GM18858 (cell line): ENCODE results near the gene MRGPRD.
"Not testable (repeated sequence)": the region's sequence is repeated elsewhere in the genome, so short reads cannot be mapped to it uniquely, and the experiment has no call there.

Source experiments
- ATAC-seq: cut with Tn5 transposase; IDR thresholded peaks from one replicate; pipeline ENCODE4 v1.9.1; 2021; ENCODE audit not compliant: unreplicated experiment

MRGPRD gene

DNA sequence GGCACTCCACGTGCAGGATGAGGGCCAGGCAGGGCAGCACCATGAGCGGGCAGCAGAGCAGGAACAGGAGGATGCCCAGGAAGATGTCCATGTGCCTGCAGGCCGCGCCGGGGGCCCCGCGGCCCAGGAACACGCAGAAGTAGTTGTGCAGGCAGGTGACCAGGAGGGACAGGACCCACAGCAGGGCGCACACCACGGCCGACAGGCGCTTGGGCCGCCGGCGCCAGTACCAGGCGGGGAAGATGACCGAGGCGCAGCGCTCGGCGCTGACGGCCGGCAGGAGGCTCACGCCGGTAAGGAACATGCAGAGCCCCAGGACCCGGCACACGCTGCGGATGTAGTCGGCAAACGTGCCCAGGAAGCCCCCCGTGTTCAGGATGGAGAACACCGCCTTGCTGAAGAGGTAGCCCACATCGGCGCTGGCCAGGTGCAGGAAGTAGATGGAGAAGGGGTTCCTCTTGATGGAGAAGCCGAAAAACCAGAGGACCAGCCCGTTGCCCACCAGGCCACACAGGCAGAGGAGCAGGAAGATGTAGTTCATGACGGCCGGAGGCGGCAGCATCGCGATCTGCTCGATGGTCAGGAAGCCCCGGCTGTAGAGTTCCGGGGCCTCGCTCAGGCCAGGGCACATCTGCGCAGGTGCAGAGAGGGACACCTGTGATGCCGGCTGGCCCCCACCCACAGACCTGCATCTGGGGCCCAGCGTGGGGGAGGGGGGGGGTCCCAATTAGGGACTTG lies 25.0 kb upstream of the MRGPRD start:
- ATAC-seq: no peak

DNA sequence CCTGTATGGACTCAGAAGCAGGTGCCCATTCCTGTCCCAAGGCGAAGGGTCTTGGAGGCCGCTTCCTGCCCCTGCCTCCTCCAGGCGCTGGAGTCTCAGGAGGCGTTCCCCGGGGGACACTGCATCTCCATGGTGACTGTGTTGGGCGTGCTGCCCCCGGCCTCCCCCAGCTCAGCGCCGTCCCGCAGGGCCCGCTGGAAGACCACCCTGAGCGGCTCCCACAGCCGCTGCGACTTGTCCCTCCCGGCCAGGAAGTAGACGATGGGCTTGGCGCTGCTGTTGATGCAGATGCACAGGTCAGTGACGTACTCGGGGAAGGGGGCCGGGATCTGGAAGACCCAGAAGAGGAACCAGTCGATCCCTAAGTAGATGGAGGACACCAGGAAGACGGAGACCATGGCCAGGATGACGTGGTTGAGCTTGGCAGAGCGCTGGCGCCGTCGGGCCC lies 24.4 kb upstream of the MRGPRD start:
- no peak for ATAC-seq

DNA sequence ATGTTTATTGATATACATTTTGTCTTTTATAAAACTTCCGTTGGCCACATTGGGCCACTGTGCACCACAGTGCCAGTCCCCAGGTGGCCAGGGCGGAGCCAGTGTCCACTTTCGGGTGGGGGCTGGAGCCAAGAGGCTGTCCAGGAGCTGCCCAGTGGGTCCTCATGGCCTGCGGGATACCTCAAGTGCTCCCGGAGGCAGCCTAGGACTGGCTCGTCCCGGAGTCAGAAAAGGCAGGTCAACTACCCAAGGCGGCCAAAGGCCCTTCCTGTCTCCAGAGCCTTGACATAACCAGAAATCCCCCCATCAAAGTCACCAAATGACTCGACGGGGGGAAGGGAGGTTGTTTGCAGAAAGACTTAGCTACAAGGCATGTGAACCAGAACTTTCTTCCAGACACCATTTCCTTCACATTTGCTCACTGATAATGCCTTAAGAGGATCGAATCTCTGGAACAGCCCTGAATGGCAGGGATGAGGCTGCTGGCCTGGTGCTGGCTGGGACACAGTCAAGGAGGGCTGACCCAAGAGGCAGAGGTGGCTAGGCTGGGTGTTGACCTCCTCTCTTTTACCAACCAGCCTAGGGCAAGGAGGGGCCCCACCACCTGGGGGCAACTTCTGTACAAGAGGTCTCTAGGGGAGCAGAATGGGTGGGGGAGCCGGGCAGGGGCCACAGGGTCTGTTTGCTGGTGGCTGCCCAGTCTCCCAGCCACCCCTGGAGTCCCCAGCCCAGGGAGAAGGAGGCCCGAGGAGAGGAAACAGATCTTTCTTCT lies 23.8 kb upstream of the MRGPRD start:
- no peak for ATAC-seq

DNA sequence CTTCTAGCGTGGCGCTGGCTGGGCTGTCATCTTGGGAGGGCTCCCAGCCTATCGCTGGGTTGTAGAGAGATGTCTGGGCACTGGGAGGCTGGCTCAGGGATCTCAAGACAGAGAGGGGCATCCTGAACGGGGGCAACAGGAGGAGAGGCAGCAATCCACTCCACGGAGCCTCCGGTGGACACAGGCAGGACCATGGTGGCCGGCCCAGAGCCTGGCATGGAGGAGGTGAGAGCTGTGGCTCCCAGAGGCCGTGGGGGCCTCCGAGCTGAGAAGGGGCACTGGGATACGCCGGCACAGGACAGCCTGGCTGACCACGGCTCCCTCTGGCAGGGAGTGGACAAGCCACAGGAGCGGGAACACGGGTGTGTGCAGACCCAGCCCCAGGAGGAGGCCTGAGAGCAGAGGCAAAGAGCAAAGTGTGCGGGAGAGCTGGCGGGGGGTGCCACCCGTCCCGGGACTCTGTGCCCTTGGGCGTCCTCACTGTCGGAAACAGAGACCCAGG lies 23.1 kb upstream of the MRGPRD start:
- ATAC-seq: no peak

DNA sequence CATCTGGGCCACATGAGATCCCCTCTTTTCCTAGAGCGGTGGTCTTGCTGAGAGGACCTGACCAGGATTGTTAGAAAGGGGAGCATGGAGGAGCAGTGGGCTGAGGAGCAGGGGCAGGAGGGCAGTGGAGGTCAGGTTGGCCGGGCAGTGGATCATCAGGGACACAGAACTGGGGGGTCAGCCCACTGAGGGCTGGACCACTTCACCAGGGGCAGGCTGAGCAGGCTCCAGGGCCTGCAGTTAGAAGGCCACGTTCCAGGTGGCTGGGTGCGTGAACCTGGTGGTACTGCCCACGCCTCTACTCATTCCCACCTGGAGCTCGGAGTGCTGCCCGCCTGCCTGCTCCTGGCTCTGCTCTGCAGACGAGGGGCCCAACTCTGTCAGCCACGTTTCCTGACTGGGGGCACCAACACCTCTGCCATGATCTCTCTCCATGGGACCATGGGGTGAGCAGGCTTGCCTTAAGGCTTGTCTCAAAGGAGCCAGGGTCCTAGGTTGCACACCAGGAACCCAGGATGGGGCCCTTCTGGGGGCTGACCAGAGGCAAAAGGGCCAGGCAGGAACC lies 22.6 kb upstream of the MRGPRD start:
- no peak for ATAC-seq

DNA sequence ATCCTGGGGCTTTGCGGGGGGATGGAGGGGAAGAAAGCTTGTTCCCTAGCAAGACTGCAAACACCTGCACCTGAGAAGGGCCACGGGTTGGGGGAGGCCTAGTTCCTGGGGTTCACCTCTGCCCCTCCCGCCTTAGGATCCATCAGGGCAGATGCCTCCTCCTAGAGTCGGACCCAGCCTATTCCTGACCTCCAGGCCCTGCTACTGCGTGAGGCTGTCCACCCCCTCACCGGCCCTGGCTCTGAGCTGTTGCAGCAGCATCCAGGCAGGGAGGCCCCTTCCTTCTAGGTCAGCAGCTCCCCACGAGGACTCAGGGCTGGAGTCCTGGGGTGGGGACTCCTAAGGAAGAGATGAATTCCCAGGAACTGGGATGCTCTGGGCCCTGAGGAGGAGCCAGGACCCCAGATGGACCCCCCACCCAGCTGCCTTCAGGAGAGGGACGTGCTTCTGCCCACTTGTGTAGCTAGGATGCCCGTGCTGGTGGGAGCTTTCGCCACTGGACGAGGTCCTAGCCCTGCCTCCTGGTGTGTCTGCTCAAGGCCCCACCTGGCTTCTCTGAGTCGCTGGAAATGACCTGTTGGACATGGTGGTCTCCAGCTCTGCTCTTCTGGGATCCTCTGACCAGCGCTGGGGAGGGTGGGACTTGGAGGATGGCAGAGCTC lies 21.9 kb upstream of the MRGPRD start:
- ATAC-seq: no peak

DNA sequence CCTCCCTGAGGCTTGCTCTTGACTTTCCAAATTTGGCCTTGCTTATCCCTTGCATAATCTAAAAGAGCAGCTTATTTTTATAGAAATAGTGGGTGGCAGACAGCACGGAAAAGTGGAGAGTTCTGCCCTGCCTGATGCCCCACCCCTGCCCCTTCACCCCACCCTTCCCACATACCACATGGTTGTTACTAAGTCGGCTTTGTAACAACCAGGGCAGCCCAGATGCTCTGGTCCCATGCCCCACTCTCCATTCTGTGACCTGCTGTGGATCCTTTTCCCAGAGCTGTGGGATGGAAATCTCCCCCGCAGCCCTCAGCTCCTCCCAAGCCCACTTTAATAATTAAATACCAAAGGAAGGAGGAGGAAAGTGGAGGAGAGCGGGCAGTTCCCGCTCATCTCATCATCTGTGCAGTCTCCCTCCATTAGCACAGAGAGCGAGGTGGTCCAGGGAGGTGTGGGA lies 21.4 kb upstream of the MRGPRD start:
- no peak for ATAC-seq

DNA sequence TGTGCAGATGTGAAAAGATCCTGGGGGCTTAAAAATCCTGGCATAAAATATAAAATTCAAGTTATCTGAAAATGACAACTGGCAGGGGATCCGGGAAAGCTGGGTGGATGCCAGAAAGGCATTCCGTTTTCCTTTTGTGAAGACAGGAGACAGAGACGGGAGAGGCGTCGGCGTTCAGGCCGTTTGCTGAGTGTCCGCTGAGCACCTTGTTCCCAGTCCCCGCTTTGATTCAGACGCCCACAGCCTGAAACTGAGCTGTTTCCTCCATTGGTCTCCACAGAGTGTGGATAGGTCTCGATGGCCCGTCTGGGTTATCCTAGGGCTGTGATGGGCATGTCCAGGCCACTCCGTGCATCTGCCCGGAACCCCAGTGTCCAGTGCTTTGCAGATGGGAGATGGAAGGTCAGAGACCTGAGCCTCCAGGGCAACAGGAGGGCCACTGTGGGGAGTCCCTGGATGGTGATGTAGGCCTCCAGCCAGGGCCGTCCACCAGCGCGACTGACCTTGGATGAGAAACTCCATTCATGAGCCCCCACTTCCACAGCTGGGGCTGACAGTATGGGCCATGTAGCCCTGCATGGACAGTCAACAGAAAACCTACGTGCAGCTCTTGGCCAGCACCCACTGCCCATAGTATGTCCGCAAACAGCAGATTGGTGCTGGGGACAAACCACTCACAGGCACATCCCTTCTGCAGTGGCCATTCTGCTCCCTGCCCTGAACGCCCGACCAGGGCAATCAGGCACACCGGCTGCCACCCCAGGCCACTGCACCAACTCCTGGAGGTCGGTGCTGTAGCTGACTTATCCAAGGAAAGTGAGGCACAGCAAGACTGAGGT lies 20.7 kb upstream of the MRGPRD start:
- no peak for ATAC-seq

DNA sequence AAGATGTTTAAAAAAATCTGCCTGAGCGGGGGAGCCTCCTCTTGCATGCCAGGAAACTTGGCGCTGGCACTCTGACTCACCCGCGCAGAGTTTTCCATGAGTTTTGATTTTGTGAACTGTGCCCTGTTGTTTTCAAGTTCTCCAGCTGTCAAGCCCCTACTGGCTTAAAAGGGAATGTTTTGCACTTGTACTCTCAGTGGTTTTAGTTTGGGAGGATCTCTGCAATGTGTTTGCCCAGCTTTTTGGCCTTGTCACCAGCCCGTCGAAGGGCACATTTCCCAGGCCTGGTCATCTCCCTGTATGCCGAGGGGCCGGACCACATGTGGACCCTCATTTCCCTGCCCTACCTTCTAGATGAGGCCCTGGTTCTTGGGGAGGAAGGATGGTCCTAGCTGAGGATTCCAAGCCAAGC lies 20.1 kb upstream of the MRGPRD start:
- ATAC-seq: no peak

DNA sequence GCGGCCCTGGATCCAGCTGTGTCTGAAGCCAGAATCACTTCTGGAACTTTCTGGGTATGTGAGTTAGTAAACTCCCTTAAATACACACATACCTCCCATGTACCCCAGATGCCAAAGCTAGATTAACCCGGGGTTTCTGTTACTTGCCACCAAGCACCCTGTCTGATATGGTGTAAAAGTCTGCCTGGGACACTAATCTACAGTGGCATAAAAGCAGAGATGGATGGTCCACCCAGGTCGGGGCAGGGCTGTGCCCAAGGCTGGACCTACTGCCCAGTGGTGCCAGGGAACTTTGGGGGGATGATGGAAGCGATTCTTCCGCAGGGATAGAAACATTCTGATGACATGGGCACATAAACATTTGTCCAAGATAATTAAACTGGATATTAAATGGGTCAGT lies 19.6 kb upstream of the MRGPRD start:
- no peak for ATAC-seq

DNA sequence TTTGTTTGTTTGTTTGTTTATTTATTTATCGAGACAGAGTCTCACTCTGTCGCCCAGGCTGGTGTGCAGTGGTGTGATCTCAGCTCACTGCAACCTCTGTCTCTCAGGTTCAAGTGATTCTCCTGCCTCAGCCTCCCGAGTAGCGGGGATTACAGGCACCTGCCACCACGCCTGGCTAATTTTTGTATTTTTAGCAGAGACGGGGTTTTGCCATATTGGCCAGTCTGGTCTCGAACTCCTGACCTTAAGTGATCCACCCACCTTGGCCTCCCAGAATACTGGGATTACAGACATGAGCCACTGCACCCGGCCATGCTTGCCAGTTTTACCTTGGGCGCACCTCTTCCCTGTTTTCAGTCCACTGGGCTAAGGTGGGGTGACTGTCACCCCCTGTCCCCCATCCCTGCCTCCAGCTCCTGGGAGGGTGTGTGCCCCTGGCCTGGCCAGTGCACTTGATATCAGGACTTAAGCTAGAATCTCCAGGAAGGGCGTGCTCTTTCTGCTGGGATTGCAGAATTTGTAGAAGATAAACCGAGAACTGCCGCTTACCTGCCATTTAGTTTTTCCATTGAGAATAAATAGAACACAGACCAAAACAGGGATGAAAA lies 19.1 kb upstream of the MRGPRD start:
- not testable (repeated sequence) for ATAC-seq

DNA sequence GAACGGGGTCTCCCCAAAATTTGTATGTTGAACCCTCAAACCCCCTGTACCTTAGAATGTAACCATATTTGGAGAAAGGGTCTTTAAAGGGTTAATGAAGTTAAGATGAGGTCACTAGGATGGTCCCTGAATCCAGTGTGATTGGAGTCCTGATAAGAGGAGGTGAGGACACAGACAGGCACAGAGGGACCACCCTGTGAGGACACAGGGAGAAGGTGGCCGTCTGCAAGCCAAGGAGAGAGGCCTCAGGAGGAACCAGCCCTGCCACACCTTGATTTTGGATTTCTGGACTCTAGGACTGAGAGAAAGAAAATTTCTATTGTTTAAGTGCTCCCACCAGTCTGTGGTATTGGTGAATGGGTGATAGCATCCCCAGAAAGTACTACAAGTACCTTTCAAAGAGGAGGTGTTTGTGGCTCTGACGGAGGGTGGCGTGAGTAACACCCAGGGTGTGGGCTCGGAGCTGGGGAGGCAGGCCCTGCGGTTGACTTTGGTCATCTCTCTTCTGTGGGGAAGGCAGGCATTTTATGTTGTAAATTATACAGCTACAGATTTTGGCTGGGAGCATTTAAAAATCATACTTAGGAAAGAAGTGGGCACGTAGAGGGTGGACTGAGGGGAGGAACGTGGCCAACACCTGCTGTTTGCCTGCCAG lies 18.4 kb upstream of the MRGPRD start:
- ATAC-seq: no peak

DNA sequence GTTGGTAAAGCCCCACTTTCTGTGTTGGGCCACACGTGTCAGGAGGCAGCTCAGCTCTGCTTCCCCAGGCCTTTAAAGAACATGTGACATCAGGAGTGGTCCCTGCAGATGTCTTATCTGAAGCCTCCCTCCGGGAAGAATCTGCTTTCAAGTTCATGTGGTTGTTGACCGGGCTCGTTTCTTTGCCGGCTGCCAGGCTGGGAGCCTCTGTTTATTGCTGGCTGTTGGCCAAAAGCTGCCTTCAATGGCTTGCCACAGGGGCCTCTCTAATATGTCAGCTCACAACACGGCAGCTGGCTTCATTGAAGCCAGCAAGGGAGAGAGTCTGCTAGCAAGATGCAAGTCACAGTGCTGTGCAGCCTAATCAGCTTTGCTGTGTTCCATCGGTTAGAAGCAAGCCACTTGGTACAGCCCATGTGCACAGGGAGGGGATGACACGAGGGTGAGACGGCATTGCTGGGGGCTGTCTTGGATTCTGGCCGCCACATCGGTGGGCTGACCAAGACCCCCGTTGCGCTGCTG lies 17.7 kb upstream of the MRGPRD start:
- ATAC-seq: no peak

DNA sequence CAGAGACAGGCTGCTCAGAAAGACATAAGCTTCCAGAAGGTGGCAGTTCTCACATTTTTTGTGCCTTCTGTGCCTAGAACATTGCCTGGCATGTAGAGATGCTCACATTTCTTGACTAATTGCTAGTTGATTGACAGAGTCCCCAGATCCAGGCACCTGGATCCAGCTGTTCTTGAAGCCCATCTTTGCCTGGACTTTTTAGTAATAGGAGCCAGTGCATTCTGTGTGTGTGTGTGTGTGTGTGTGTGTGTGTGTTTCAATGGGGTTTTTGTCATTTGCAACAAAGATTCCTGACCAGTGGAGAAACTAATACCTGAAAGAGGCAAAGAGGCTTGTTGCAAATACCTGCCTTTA lies 17.2 kb upstream of the MRGPRD start:
- ATAC-seq: no peak

DNA sequence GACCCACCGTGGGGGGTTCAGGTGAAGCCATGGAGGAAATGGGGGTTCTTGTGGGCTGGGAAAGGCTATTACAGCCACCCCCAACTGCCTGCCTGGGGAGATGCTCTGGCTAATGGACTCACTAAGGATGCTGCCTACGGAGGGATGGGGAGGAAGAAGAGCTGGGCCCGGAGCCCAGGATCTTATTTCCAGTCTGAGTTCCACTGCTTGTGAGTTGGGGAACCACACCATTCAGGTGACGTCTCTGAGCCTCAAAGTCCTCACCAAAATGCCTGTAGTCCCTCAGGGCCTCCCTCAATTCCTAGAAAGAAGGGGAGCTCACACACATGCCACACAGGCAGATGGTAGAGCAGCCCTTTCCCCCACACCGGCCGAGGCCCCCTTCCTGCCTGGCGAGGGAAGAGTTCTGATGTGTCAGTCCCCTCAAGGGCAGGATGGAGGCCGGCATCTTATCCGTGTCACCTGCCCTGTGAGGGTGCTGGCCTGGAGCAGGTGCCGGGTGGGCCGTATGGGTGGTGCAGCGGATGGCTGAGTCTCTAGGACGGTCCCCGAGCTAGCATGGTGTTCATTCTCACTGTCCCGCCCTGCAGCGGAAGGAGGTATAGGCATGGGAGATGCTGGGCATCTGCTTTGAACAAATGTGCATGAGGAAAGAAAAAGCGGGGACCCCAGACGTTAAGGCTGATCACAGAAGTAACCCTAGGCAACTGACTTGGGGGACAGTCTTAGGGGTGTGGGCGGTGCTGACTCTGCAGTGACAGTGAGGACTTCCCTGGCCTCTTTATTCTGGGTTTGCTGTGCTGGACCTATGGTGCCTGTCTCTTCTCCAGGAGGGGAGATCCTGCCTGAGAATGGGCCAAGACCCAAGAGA lies 16.6 kb upstream of the MRGPRD start:
- ATAC-seq: no peak

DNA sequence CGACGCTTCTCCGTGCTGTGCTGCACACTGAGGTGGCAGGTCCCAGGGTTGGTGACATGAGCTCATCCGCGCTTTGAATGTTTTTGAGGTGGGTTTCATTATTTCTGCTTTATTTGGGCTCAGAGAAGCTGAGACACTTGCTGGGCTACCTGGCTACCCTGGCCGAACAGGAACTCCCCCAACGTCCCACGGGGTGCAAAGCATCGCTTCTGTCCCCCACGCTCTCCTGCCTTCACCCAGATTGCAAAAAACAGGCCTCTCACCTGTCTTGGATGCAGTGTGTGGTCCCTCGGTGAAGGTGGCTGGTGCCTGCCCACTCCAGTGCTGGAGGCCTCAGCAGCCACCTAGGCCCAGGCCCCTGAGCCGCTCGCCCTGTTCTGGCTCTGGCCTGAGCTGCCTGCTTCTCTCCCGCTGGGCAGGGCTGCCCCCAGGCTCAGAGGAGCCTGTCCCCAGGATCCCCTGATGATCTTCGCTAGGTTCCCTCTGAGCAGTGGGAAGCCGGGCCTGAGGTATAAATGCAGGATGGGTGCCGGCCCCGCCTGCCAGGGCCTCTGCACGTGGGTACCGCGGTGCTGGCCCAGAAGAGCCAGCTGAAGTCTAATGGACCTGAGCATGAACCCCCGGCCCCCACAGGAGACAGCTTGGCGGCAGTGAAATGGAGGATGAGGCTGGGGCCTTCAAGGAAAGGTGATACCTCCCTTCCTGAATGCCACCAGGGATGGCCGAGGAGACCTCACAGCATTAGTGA lies 15.8 kb upstream of the MRGPRD start:
- ATAC-seq: no peak

DNA sequence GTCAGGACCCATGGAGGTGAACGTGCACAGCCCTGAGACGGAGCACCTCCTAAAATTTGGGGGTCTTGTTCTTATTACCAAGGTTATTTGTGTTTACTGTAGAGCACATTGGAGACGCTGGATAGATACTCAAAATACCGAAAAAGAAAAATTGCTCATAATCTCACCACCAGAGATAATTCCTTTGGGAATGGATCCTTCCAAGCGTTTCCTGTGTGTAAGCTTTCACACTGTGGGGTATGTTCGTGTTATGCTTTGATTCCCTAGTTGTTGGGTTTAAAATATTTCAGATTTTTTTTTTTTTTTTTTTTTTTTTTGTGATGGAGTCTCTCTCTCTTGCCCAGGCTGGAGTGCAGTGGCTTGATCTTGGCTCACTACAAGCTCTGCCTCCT lies 14.1 kb upstream of the MRGPRD start:
- no peak for ATAC-seq
